Muscle layer of duodenum (tissue), 2 donors: ENCODE data around the gene CDH23.
A peak's percentile ranks its signal among the peaks of the same experiment; 100 is the strongest.
"Not testable (repeated sequence)": the region's sequence is repeated elsewhere in the genome, so short reads cannot be mapped to it uniquely, and the experiment has no call there.

Experiments
- H3K27ac ChIP-seq: one replicate; pipeline ENCODE4 v1.7.0; 2013; ENCODE audit warnings: mild to moderate bottlenecking, low read length
- H3K27me3 ChIP-seq: one replicate; pipeline ENCODE4 v1.7.0; 2013; ENCODE audit warnings: low read depth, mild to moderate bottlenecking, control low read depth, low read length
- H3K36me3 ChIP-seq, 2 donors: one replicate each; pipeline ENCODE4 v1.7.0; 2013; ENCODE audit warnings: low read length in 2 of 2, control low read depth in 1 of 2, mild to moderate bottlenecking in 1 of 2; ENCODE audit not compliant: insufficient read depth in 2 of 2, control insufficient read depth in 1 of 2
- H3K4me1 ChIP-seq, 2 donors: one replicate each; pipeline ENCODE4 v1.7.0; 2013; ENCODE audit warnings: low read length in 2 of 2, mild to moderate bottlenecking in 2 of 2, control low read depth in 1 of 2, moderate library complexity in 1 of 2; ENCODE audit not compliant: insufficient read depth in 2 of 2, control insufficient read depth in 1 of 2
- H3K4me3 ChIP-seq, 2 donors: one replicate each; pipeline ENCODE4 v1.7.0; 2013; ENCODE audit warnings: low read length in 2 of 2, low read depth in 1 of 2, mild to moderate bottlenecking in 1 of 2
- H3K9me3 ChIP-seq, 2 donors: one replicate each; pipeline ENCODE4 v1.7.0; 2013; ENCODE audit warnings: low read length in 2 of 2, control low read depth in 1 of 2, mild to moderate bottlenecking in 1 of 2; ENCODE audit not compliant: control insufficient read depth in 1 of 2
- donor health status: healthy.

CDH23 gene

GRCh38 chr10:71588685-71589084 is 192.0 kb downstream of the CDH23 start:
- H3K4me1 ChIP-seq: no peaks in the 10 kb centered on the region
- no peaks in the 10 kb centered on the region for H3K36me3 ChIP-seq

GRCh38 chr10:71589617-71590551 is 193.2 kb downstream of the CDH23 start:
- Histone ChIP-seq H3K36me3 (no peaks in the 10 kb centered on the region), H3K27me3 (peaks cover 6% of the 10 kb centered on the region), H3K4me1 (no peaks in the 10 kb centered on the region), H3K4me3 (no peak overlapping the region), H3K27ac (no peak overlapping the region), H3K9me3 (no peaks in the 10 kb centered on the region)

More at GRCh38 chr10:71588685-71589084, 192.0 kb downstream of the CDH23 start:
- no peak overlapping the region for H3K27ac ChIP-seq
- no peak overlapping the region for H3K4me3 ChIP-seq
- H3K9me3 ChIP-seq: no peaks in the 10 kb centered on the region
- H3K27me3 ChIP-seq: peaks cover 6% of the 10 kb centered on the region

- Histone ChIP-seq H3K27ac (no peak overlapping the region), H3K4me1 (no peaks in the 10 kb centered on the region), H3K4me3 (no peak overlapping the region), H3K36me3 (no peaks in the 10 kb centered on the region), H3K27me3 (peaks cover 6% of the 10 kb centered on the region), H3K9me3 (no peaks in the 10 kb centered on the region)
Observed at GRCh38 chr10:71590781-71591350, 194.1 kb downstream of the CDH23 start.

- H3K9me3 ChIP-seq: no peaks in the 10 kb centered on the region
- H3K4me1 ChIP-seq: peaks cover 4 to 11% of the 10 kb centered on the region in 2 donors
- no peak overlapping the region for H3K4me3 ChIP-seq
- H3K36me3 ChIP-seq: no peaks in the 10 kb centered on the region
- no peak overlapping the region for H3K27ac ChIP-seq
- H3K27me3 ChIP-seq: peaks cover 4% of the 10 kb centered on the region
Observed at GRCh38 chr10:71594934-71595571, 198.3 kb downstream of the CDH23 start.

- H3K9me3 ChIP-seq: no peaks in the 10 kb centered on the region
- no peaks in the 10 kb centered on the region for H3K27me3 ChIP-seq
- peaks cover 4 to 11% of the 10 kb centered on the region in 2 donors for H3K4me1 ChIP-seq
- no peak overlapping the region for H3K27ac ChIP-seq
- H3K36me3 ChIP-seq: no peaks in the 10 kb centered on the region
- H3K4me3 ChIP-seq: no peak overlapping the region
Observed at GRCh38 chr10:71595649-71596048, 198.9 kb downstream of the CDH23 start.

- Histone ChIP-seq H3K9me3 (no peaks in the 10 kb centered on the region), H3K4me3 (no peak overlapping the region), H3K36me3 (no peaks in the 10 kb centered on the region), H3K27ac (no peak overlapping the region), H3K4me1 (peaks cover 4 to 11% of the 10 kb centered on the region in 2 donors), H3K27me3 (no peaks in the 10 kb centered on the region)
Observed at GRCh38 chr10:71596127-71596526, 199.4 kb downstream of the CDH23 start.

GRCh38 chr10:71596759-71597158 is 200.0 kb downstream of the CDH23 start:
- Histone ChIP-seq H3K4me1 (peaks cover 4 to 11% of the 10 kb centered on the region in 2 donors), H3K36me3 (no peaks in the 10 kb centered on the region), H3K4me3 (no peak overlapping the region), H3K9me3 (no peaks in the 10 kb centered on the region), H3K27me3 (no peaks in the 10 kb centered on the region), H3K27ac (no peak overlapping the region)

- no peaks in the 10 kb centered on the region for H3K9me3 ChIP-seq
- peaks cover 4 to 11% of the 10 kb centered on the region in 2 donors for H3K4me1 ChIP-seq
- H3K27me3 ChIP-seq: no peaks in the 10 kb centered on the region
- no peak overlapping the region for H3K4me3 ChIP-seq
- peak overlapping the region; percentile 47 for H3K27ac ChIP-seq
- no peaks in the 10 kb centered on the region for H3K36me3 ChIP-seq
Observed at GRCh38 chr10:71597821-71598498, 201.2 kb downstream of the CDH23 start.

- peak overlapping the region; percentile 47 for H3K27ac ChIP-seq
- H3K4me1 ChIP-seq: peaks cover 4 to 11% of the 10 kb centered on the region in 2 donors
- no peaks in the 10 kb centered on the region for H3K27me3 ChIP-seq
- no peaks in the 10 kb centered on the region for H3K9me3 ChIP-seq
- H3K36me3 ChIP-seq: no peaks in the 10 kb centered on the region
- no peak overlapping the region for H3K4me3 ChIP-seq
Observed at GRCh38 chr10:71598621-71599055, 201.9 kb downstream of the CDH23 start.

GRCh38 chr10:71599518-71599917 is 202.8 kb downstream of the CDH23 start:
- Histone ChIP-seq H3K4me3 (no peak overlapping the region), H3K4me1 (peaks cover 4 to 11% of the 10 kb centered on the region in 2 donors), H3K36me3 (no peaks in the 10 kb centered on the region), H3K9me3 (no peaks in the 10 kb centered on the region), H3K27ac (no peak overlapping the region), H3K27me3 (no peaks in the 10 kb centered on the region)

- H3K9me3 ChIP-seq, H3K27me3 ChIP-seq, H3K36me3 ChIP-seq, H3K27ac ChIP-seq, H3K4me3 ChIP-seq: not testable (repeated sequence)
- H3K4me1 ChIP-seq: peaks cover 4 to 11% of the 10 kb centered on the region in 2 donors
Observed at GRCh38 chr10:71600242-71600641, 203.5 kb downstream of the CDH23 start.
